K562 (cell line): Measurements from ENCODE around the gene CYP46A1. TPM values are rescaled to one million over a fixed set of nuclear protein-coding genes. Genes with fewer than 3 reads are reported as not detected.

ENCODE experiments used
- ATAC-seq: fragments of 200-7000 bp; cut with Tn5 transposase; 3 replicates; pipeline ENCODE4 v1.9.1; 2020; ENCODE audit warnings: moderate library complexity
- BruUV-seq: library from RNA; stranded (reverse); fragments of 400-500 nt; replicated peaks from 2 replicates; lab custom pipeline; 2021; lab: Mats Ljungman, UMichigan
- CTCF ChIA-PET: fragments of 300-600 bp; formaldehyde crosslinking; extraction: SDS; loops from one replicate; lab custom pipeline; 2021; ENCODE audit warnings: low intra/inter-chr PET ratio; lab: Yijun Ruan, JAX
- POLR2A ChIA-PET: fragments of 300-600, 350-650 bp; sonication (Branson Sonifier 250); formaldehyde crosslinking; extraction: SDS; loops from one replicate; lab custom pipeline; 2021; ENCODE audit warnings: antibody characterized with exemption, inconsistent platforms; lab: Yijun Ruan, JAX
- DNase-seq, 4 experiments: peaks; one replicate each; pipeline versions ENCODE4 v3.0.0 to v3.0.0-alpha.2; 2011 to 2018; ENCODE audit warnings: low spot score in 3 of 4, mixed read lengths in 3 of 4; ENCODE audit errors: extremely low read depth in 1 of 4
- FAIRE-seq: peaks from 2 replicates; lab custom pipeline; 2011; peaks lifted over from hg19 to GRCh38; lab: Jason Lieb, UNC
- H2AFZ ChIP-seq: 2 replicates; pipeline ENCODE4 v1.6.0; 2011; ENCODE audit warnings: low read depth, low read length, control low read depth, inconsistent platforms
- H3K27ac ChIP-seq: fragments of 200-600 bp; 3 replicates; pipeline ENCODE4 v1.8.0; 2011; ENCODE audit warnings: low read depth, mild to moderate bottlenecking, control low read depth, inconsistent platforms, low read length, moderate library complexity, mixed read lengths; ENCODE audit errors: extremely low read depth
- H3K27me3 ChIP-seq, 2 experiments: fragments of 300-600 bp in 1 of 2; 2 replicates in 1 of 2; 3 replicates in 1 of 2; pipeline versions ENCODE4 v1.6.0 to v1.8.0; 2011; ENCODE audit warnings: inconsistent platforms in 2 of 2, low read length in 2 of 2, mild to moderate bottlenecking in 1 of 2, mixed read lengths in 1 of 2, moderate library complexity in 1 of 2; ENCODE audit not compliant: control insufficient read depth in 2 of 2, insufficient read depth in 2 of 2
- H3K36me3 ChIP-seq: fragments of 300-600 bp; 3 replicates; pipeline ENCODE4 v1.8.0; 2011; ENCODE audit warnings: mild to moderate bottlenecking, low read length, inconsistent platforms; ENCODE audit not compliant: control insufficient read depth, insufficient read depth
- H3K4me1 ChIP-seq, 2 experiments: fragments of 200-600 bp in 1 of 2; replicated peaks in 1 of 2; 2 replicates in 1 of 2; 3 replicates in 1 of 2; pipeline versions ENCODE4 v1.5.1 to v1.8.0; 2011; ENCODE audit warnings: inconsistent platforms in 2 of 2, low read length in 2 of 2, mild to moderate bottlenecking in 1 of 2, mixed read lengths in 1 of 2, moderate library complexity in 1 of 2; ENCODE audit not compliant: control insufficient read depth in 2 of 2, insufficient read depth in 2 of 2
- H3K4me2 ChIP-seq: 2 replicates; pipeline ENCODE4 v1.6.1; 2011; ENCODE audit warnings: low read length, control low read depth, inconsistent platforms, mixed read lengths; ENCODE audit not compliant: insufficient read depth
- H3K4me3 ChIP-seq: fragments of 200-600 bp; sonication (generic), shearing (Covaris generic); 2 replicates; pipeline ENCODE4 v1.5.1; 2016; ENCODE audit warnings: control low read depth, inconsistent platforms
- H3K79me2 ChIP-seq: fragments of 200-600 bp; 3 replicates; pipeline ENCODE4 v1.8.0; 2011; ENCODE audit warnings: low read length, inconsistent platforms; ENCODE audit not compliant: control insufficient read depth, insufficient read depth
- H3K9ac ChIP-seq, 2 experiments: 2 replicates each; pipeline versions ENCODE4 v1.6.0 to v1.6.1; 2011; ENCODE audit warnings: low read depth in 2 of 2, low read length in 2 of 2, control low read depth in 1 of 2, inconsistent platforms in 1 of 2, mild to moderate bottlenecking in 1 of 2, mixed read lengths in 1 of 2; ENCODE audit not compliant: insufficient read depth in 1 of 2
- H3K9me1 ChIP-seq: one replicate; pipeline ENCODE4 v1.6.0; 2011; ENCODE audit warnings: inconsistent platforms, mild to moderate bottlenecking, low read length, moderate library complexity; ENCODE audit not compliant: control insufficient read depth, insufficient read depth
- H3K9me3 ChIP-seq: replicated peaks from 2 replicates; pipeline ENCODE4 v1.5.1; 2011; ENCODE audit warnings: low read depth, low read length, inconsistent platforms; ENCODE audit not compliant: control insufficient read depth, insufficient read depth
- H4K20me1 ChIP-seq: replicated peaks from 2 replicates; pipeline ENCODE4 v1.6.1; 2011; ENCODE audit warnings: low read length, inconsistent platforms, mixed read lengths; ENCODE audit not compliant: control insufficient read depth, insufficient read depth
- DPF2 ChIP-seq: fragments of 450-650 bp; IDR thresholded peaks from 2 replicates; pipeline ENCODE4 v1.6.1; 2016
- HDAC3 ChIP-seq: fragments of 450-650 bp; IDR thresholded peaks from 2 replicates; pipeline ENCODE4 v1.6.1; 2018; ENCODE audit warnings: borderline replicate concordance, mild to moderate bottlenecking, moderate library complexity; ENCODE audit not compliant: partially characterized antibody
- WGBS: fragments of 100-300 bp; shearing (Covaris generic); methylation state at CpG from one replicate; pipeline ENCODE4 v1.1.6; 2016; ENCODE audit warnings: low coverage, mixed read lengths; ENCODE audit not compliant: insufficient coverage; ENCODE audit errors: missing lambda C conversion rate; 5-methylcytosine and 5-hydroxymethylcytosine counted together
- in situ Hi-C: fragments of 300-500 bp; cut with MboI; formaldehyde crosslinking; loops from 4 replicates; pipeline ENCODE4 v1.15.0; 2018; ENCODE audit warnings: inconsistent platforms, mixed read lengths
- intact Hi-C: fragments of 100-400 bp; cut with micrococcal nuclease; formaldehyde crosslinking; loops from 2 replicates; pipeline ENCODE4 v1.14.2; 2022
- polyA plus RNA-seq, 8 experiments: library from polyadenylated mRNA; depleted of rRNA in 4 of 8; stranded (reverse) in 5 of 8; unstranded in 3 of 8; fragments of >200 nt; fragmentation: Nextera tagmentation in 2 of 8; fragmentation: Illumina TruSeq in 1 of 8; extraction: Ambion mirVana in 2 of 8; extraction: Trizol in 1 of 8; gene quantifications; 2 replicates each; pipeline versions ENCODE4 v1.2.1 to v1.2.3, GENCODE V29; 2011 to 2014; ENCODE audit warnings: inconsistent platforms in 1 of 8, missing spikeins in 1 of 8
- total RNA-seq, 7 experiments: library from RNA; depleted of rRNA in 6 of 7; stranded (reverse); fragments of >200 nt in 6 of 7; fragmentation: Illumina TruSeq in 2 of 7; extraction: Trizol in 2 of 7; gene quantifications; 2 replicates each; pipeline versions ENCODE4 v1.2.1 to v1.2.3, GENCODE V29; 2011 to 2021; ENCODE audit warnings: low replicate concordance in 1 of 7
- TF ChIP-seq, protein P1 (sequence below): sonication (generic); formaldehyde crosslinking; IDR thresholded peaks from 2 replicates; pipeline ENCODE4 v1.8.0; 2022; ENCODE audit warnings: mild to moderate bottlenecking, missing genetic modification reagents
- TF ChIP-seq, protein P2 (sequence below): fragments of 150-350 bp; IDR thresholded peaks from 2 replicates; pipeline ENCODE4 v1.6.1; 2014; ENCODE audit warnings: low read depth, mild to moderate bottlenecking, low read length, borderline replicate concordance

CYP46A1 gene
- total and polyA plus RNA-seq, 9 of the 15 experiments (the other 6 are each of a cell fraction or from before 2014, with no cell fraction given), result not detected

- no TSS peak for BruUV-seq
- Histone ChIP-seq H2AFZ (no peak overlapping the region), H3K36me3 (no peaks in the 10 kb centered on the region), H3K27me3 (peaks cover 3 to 67% of the 10 kb centered on the region in 2 experiments; a peak in 3 of 5 replicates), H3K27ac (no peak overlapping the region), H4K20me1 (no peaks in the 10 kb centered on the region), H3K9me3 (no peaks in the 10 kb centered on the region), H3K4me1 (peaks cover 0 to 12% of the 10 kb centered on the region in 2 experiments; a peak in 2 of 5 replicates), H3K4me3 (no peak overlapping the region), H3K4me2 (no peak overlapping the region), H3K79me2 (no peaks in the 10 kb centered on the region), H3K9me1 (no peaks in the 10 kb centered on the region), H3K9ac (peak overlapping the region in 1 of 2 experiments; percentile 35; a peak in 1 of 4 replicates)
- intact Hi-C loops (no loop called here), in situ Hi-C loops (no loop called here)
- ATAC-seq, result no peak
- WGBS, result 1% methylated on average over 15 of the region's 25 CpGs
- DNase-seq, result no peak
- TF ChIP-seq, protein P1, sequence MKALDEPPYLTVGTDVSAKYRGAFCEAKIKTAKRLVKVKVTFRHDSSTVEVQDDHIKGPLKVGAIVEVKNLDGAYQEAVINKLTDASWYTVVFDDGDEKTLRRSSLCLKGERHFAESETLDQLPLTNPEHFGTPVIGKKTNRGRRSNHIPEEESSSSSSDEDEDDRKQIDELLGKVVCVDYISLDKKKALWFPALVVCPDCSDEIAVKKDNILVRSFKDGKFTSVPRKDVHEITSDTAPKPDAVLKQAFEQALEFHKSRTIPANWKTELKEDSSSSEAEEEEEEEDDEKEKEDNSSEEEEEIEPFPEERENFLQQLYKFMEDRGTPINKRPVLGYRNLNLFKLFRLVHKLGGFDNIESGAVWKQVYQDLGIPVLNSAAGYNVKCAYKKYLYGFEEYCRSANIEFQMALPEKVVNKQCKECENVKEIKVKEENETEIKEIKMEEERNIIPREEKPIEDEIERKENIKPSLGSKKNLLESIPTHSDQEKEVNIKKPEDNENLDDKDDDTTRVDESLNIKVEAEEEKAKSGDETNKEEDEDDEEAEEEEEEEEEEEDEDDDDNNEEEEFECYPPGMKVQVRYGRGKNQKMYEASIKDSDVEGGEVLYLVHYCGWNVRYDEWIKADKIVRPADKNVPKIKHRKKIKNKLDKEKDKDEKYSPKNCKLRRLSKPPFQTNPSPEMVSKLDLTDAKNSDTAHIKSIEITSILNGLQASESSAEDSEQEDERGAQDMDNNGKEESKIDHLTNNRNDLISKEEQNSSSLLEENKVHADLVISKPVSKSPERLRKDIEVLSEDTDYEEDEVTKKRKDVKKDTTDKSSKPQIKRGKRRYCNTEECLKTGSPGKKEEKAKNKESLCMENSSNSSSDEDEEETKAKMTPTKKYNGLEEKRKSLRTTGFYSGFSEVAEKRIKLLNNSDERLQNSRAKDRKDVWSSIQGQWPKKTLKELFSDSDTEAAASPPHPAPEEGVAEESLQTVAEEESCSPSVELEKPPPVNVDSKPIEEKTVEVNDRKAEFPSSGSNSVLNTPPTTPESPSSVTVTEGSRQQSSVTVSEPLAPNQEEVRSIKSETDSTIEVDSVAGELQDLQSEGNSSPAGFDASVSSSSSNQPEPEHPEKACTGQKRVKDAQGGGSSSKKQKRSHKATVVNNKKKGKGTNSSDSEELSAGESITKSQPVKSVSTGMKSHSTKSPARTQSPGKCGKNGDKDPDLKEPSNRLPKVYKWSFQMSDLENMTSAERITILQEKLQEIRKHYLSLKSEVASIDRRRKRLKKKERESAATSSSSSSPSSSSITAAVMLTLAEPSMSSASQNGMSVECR (CRISPR knock-in tag), result no peak
- TF ChIP-seq, protein P2, sequence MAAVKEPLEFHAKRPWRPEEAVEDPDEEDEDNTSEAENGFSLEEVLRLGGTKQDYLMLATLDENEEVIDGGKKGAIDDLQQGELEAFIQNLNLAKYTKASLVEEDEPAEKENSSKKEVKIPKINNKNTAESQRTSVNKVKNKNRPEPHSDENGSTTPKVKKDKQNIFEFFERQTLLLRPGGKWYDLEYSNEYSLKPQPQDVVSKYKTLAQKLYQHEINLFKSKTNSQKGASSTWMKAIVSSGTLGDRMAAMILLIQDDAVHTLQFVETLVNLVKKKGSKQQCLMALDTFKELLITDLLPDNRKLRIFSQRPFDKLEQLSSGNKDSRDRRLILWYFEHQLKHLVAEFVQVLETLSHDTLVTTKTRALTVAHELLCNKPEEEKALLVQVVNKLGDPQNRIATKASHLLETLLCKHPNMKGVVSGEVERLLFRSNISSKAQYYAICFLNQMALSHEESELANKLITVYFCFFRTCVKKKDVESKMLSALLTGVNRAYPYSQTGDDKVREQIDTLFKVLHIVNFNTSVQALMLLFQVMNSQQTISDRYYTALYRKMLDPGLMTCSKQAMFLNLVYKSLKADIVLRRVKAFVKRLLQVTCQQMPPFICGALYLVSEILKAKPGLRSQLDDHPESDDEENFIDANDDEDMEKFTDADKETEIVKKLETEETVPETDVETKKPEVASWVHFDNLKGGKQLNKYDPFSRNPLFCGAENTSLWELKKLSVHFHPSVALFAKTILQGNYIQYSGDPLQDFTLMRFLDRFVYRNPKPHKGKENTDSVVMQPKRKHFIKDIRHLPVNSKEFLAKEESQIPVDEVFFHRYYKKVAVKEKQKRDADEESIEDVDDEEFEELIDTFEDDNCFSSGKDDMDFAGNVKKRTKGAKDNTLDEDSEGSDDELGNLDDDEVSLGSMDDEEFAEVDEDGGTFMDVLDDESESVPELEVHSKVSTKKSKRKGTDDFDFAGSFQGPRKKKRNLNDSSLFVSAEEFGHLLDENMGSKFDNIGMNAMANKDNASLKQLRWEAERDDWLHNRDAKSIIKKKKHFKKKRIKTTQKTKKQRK, result no peak
- TF ChIP-seq HDAC3 (no peak), DPF2 (no peak)
- FAIRE-seq, result no peak
- CTCF ChIA-PET, result no interaction called here
- POLR2A ChIA-PET, result no interaction called here
Observed at GRCh38 chr14:99742509-99743487, 58.7 kb downstream of the CYP46A1 start.
